B cell (primary cell): Measurements from ENCODE around the gene MYH11. TPM values are rescaled to one million over a fixed set of nuclear protein-coding genes. Genes with fewer than 3 reads are reported as not detected.

ENCODE experiments used
- ATAC-seq: fragments of 200-7000 bp; cut with Tn5 transposase; one replicate; pipeline ENCODE4 v1.10.0; 2021; ENCODE audit warnings: low read depth, mild to moderate bottlenecking, moderate number of reproducible peaks, moderate library complexity
- CTCF ChIA-PET: fragments of 350-600 bp; sonication (Branson Sonifier 250); formaldehyde crosslinking; loops from one replicate; lab custom pipeline; 2021; ENCODE audit warnings: antibody characterized with exemption, inconsistent platforms; lab: Charles Lee
- POLR2A ChIA-PET: fragments of 350-600 bp; sonication (Branson Sonifier 250); formaldehyde crosslinking; loops from one replicate; lab custom pipeline; 2021; ENCODE audit warnings: antibody characterized with exemption; lab: Charles Lee
- DNase-seq: peaks from one replicate; pipeline ENCODE4 v3.0.0; 2013
- H2AFZ ChIP-seq: 2 replicates; pipeline ENCODE4 v1.6.1; 2012; ENCODE audit warnings: mild to moderate bottlenecking, low read depth, low read length; ENCODE audit not compliant: insufficient read depth, poor library complexity, severe bottlenecking
- H3K27ac ChIP-seq, 2 donors: 1 replicate in 1 of 2; 2 replicates in 1 of 2; pipeline ENCODE4 v1.5.1; 2012 to 2013; ENCODE audit warnings: low read length in 2 of 2, mild to moderate bottlenecking in 2 of 2, moderate library complexity in 1 of 2
- H3K27me3 ChIP-seq, 4 experiments: fragments of 200-600 bp in 1 of 4; sonication (generic) in 1 of 4; replicated peaks in 1 of 4; 1 replicate in 2 of 4; 2 replicates in 2 of 4; pipeline versions ENCODE4 v1.6.1 to v1.7.0; 2013 to 2016; ENCODE audit warnings: low read length in 3 of 4, mild to moderate bottlenecking in 2 of 4, mixed read lengths in 1 of 4, moderate library complexity in 1 of 4; ENCODE audit not compliant: insufficient read depth in 4 of 4, control insufficient read depth in 3 of 4; ENCODE audit errors: control extremely low read depth in 1 of 4
- H3K36me3 ChIP-seq, 2 experiments: replicated peaks in 1 of 2; 1 replicate in 1 of 2; 2 replicates in 1 of 2; pipeline versions ENCODE4 v1.6.1 to v1.7.1; 2013; ENCODE audit warnings: low read length in 1 of 2; ENCODE audit not compliant: insufficient read depth in 2 of 2, control insufficient read depth in 1 of 2; ENCODE audit errors: control extremely low read depth in 1 of 2, extremely low read depth in 1 of 2
- H3K4me1 ChIP-seq, 2 donors: fragments of 200-600 bp in 1 of 2; sonication (generic) in 1 of 2; 1 replicate in 1 of 2; 2 replicates in 1 of 2; pipeline versions ENCODE4 v1.5.1 to v1.6.1; 2013 to 2017; ENCODE audit warnings: low read length in 2 of 2; ENCODE audit not compliant: control insufficient read depth in 2 of 2, insufficient read depth in 2 of 2
- H3K4me2 ChIP-seq: replicated peaks from 2 replicates; pipeline ENCODE3; 2012; ENCODE audit warnings: mild to moderate bottlenecking, low read depth, low read length; ENCODE audit not compliant: poor library complexity, severe bottlenecking
- H3K4me3 ChIP-seq, 5 experiments: fragments of 200-600 bp in 1 of 5; sonication (generic) in 1 of 5; 1 replicate in 3 of 5; 2 replicates in 2 of 5; pipeline versions ENCODE4 v1.5.1 to v1.7.0; 2011 to 2016; ENCODE audit warnings: low read length in 4 of 5, mild to moderate bottlenecking in 4 of 5, low read depth in 2 of 5, control low read depth in 1 of 5, moderate library complexity in 1 of 5; ENCODE audit not compliant: insufficient read depth in 1 of 5; ENCODE audit errors: control extremely low read depth in 1 of 5, extremely low read depth in 1 of 5
- H3K79me2 ChIP-seq: fragments of 200-600 bp; sonication (generic); one replicate; pipeline ENCODE4 v1.6.0; 2016; ENCODE audit warnings: low read length; ENCODE audit not compliant: control insufficient read depth, insufficient read depth
- H3K9ac ChIP-seq: fragments of 200-600 bp; sonication (generic); 2 replicates; pipeline ENCODE4 v1.6.1; 2017; ENCODE audit warnings: mild to moderate bottlenecking, low read length, moderate library complexity
- H3K9me3 ChIP-seq, 3 donors: one replicate each; pipeline versions ENCODE4 v1.6.1 to v1.7.1; 2013; ENCODE audit warnings: low read length in 2 of 3; ENCODE audit not compliant: control insufficient read depth in 2 of 3, insufficient read depth in 1 of 3; ENCODE audit errors: control extremely low read depth in 1 of 3
- H4K20me1 ChIP-seq: 2 replicates; pipeline ENCODE4 v1.6.0; 2012; ENCODE audit warnings: mild to moderate bottlenecking, low read length; ENCODE audit not compliant: insufficient read depth, control insufficient read depth, poor library complexity, severe bottlenecking
- H3K27ac Mint-ChIP-seq: one replicate; pipeline ENCODE4 v1.8.0; 2021; ENCODE audit warnings: mixed read lengths
- H3K27me3 Mint-ChIP-seq: one replicate; pipeline ENCODE4 v1.8.0; 2021; ENCODE audit warnings: mixed read lengths
- H3K4me1 Mint-ChIP-seq: one replicate; pipeline ENCODE4 v1.8.0; 2021; ENCODE audit warnings: mixed read lengths
- H3K4me3 Mint-ChIP-seq: one replicate; pipeline ENCODE4 v1.8.0; 2021; ENCODE audit warnings: mixed read lengths
- H3K9me3 Mint-ChIP-seq: one replicate; pipeline ENCODE4 v1.8.0; 2022; ENCODE audit warnings: mixed read lengths; ENCODE audit not compliant: insufficient read depth
- CTCF ChIP-seq: fragments of 200-600 bp; IDR thresholded peaks from one replicate; pipeline ENCODE4 v1.8.0; 2022; ENCODE audit warnings: antibody characterized with exemption, mild to moderate bottlenecking
- EZH2 ChIP-seq: IDR thresholded peaks from 2 replicates; pipeline ENCODE4 v1.6.1; 2012; ENCODE audit warnings: borderline replicate concordance, low read depth, mild to moderate bottlenecking, moderate library complexity, low read length; ENCODE audit not compliant: insufficient read depth, poor library complexity, severe bottlenecking
- WGBS: methylation state at CpG from one replicate; pipeline ENCODE4 v1.1.5; 2013; ENCODE audit warnings: missing lambda C conversion rate; ENCODE audit not compliant: insufficient coverage; 5-methylcytosine and 5-hydroxymethylcytosine counted together
- intact Hi-C: fragments of 100-400 bp; cut with micrococcal nuclease; formaldehyde crosslinking; loops from one replicate; pipeline ENCODE4 v1.10.0; 2022
- polyA plus RNA-seq: library from polyadenylated mRNA; depleted of rRNA; stranded (reverse); fragments of >200 nt; gene quantifications from 2 replicates; pipeline ENCODE4 v1.2.3, GENCODE V29; 2012
- total RNA-seq, 2 donors: library from RNA; stranded (reverse); fragments of 120-200 nt in 1 of 2; gene quantifications; 1 replicate in 1 of 2; 2 replicates in 1 of 2; pipeline versions ENCODE4 v1.2.3 to v1.2.4, GENCODE V29; 2013 to 2022

Gene MYH11
- total and polyA plus RNA-seq, 2 donors (not counting 1 experiment from before 2014, with no cell fraction given), result 0.05 to 0.16 TPM

- no peaks in the 10 kb centered on the region for H3K4me1 ChIP-seq
- ATAC-seq, result no peak
- Mint-ChIP-seq H3K27ac (no peak overlapping the region), H3K27me3 (no peaks in the 10 kb centered on the region), H3K4me1 (peaks cover 4% of the 10 kb centered on the region), H3K4me3 (no peak overlapping the region), H3K9me3 (no peaks in the 10 kb centered on the region)
- WGBS, result 100% methylated on average over 4 of the region's 5 CpGs
- peaks cover 32% of the 10 kb centered on the region for H3K79me2 ChIP-seq
- ChIA-PET CTCF (no interaction called here), POLR2A (no interaction called here)
- TF ChIP-seq CTCF, result no peak
- TF ChIP-seq EZH2, result no peak
- no peaks in the 10 kb centered on the region for H3K27me3 ChIP-seq
- H3K9ac ChIP-seq, result no peak overlapping the region
- no peak overlapping the region for H3K4me2 ChIP-seq
- no peak overlapping the region for H3K4me3 ChIP-seq
- H4K20me1 ChIP-seq, result peaks cover 16% of the 10 kb centered on the region
- peaks cover 12 to 41% of the 10 kb centered on the region in 2 experiments for H3K36me3 ChIP-seq
- no peaks in the 10 kb centered on the region for H3K9me3 ChIP-seq
- no peak overlapping the region for H3K27ac ChIP-seq
- no peak overlapping the region for H2AFZ ChIP-seq
- DNase-seq, result no peak
- intact Hi-C loops, result no loop called here
These were observed 23.8 kb upstream of the MYH11 start for GRCh38 chr16:15880434-15881308.

DNA sequence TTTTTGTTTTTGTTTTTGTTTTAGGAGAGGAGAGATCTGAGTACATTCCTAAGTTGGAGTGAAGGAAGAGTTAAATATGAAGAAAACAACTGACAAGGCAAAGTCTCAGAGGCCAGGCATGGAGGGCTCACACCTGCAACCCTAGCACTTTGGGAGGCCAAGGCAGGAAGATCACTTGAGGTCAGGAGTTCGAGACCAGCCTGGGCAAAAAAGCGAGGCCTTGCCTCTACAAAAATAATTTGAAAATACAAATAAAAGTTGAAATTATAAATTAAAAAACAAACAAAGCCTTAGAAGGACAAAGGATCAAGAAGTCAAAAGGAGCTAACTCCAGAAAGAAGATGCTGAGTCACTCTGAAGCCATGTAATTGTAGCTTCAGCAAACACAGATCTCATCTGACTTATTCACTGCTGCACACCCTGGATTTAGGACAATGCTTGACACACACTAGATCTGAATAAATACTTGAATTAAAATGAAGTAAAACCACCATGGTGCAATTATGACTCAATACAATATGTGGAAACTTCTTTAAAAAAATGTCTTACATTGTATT lies 22.5 kb upstream of the MYH11 start:
- TF ChIP-seq EZH2 (no peak), CTCF (no peak)
- Histone ChIP-seq H3K36me3 (peaks cover 14 to 41% of the 10 kb centered on the region in 2 experiments), H3K9me3 (no peaks in the 10 kb centered on the region), H2AFZ (no peak overlapping the region), H3K4me1 (no peaks in the 10 kb centered on the region), H3K9ac (no peak overlapping the region), H3K4me3 (no peak overlapping the region), H4K20me1 (peaks cover 16% of the 10 kb centered on the region), H3K79me2 (peaks cover 22% of the 10 kb centered on the region), H3K4me2 (no peak overlapping the region), H3K27ac (no peak overlapping the region), H3K27me3 (no peaks in the 10 kb centered on the region)
- Mint-ChIP-seq H3K9me3 (no peaks in the 10 kb centered on the region), H3K27me3 (no peaks in the 10 kb centered on the region), H3K27ac (no peak overlapping the region), H3K4me3 (no peak overlapping the region), H3K4me1 (no peaks in the 10 kb centered on the region)
- no CpG with 5 or more reads among the region's 2 CpGs for WGBS
- intact Hi-C loops, result no loop called here
- ChIA-PET CTCF (interaction anchor here (0.9 kb wide), 1 partner anchor 248 kb away, joined by 3 read pairs; no protein-coding TSS in a partner anchor), POLR2A (no interaction called here)
- ATAC-seq (no peak), DNase-seq (no peak)
